Measurements from ENCODE around the gene RASAL2. TPM values are rescaled to one million over a fixed set of nuclear protein-coding genes. Genes with fewer than 3 reads are reported as not detected.

RASAL2 gene
- total and polyA plus RNA-seq, 2 of the 4 experiments (the other 2 are of a cell fraction) = 13.1 to 20.6 TPM

DNA sequence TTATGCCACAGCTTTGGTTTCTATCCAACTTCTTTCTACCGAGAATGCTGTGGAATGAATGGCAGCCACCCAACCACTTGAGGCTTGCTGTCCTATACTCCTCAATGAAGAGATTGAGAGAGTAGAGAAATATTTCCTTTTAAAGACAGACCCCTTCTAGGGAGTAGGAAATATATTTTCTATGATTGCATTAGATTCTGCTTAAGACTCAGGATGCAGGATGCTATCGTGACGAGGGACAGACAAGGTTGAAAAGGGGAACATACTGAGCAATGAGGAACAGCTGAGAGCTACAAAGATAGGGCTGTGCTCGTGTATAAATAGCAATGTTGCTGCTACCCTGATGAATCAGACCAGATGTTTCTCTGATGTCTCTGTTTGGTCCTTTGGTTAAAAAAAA is 7.1 kb upstream of the RASAL2 start:
- H2AK9ac ChIP-seq (replicated peaks; ENCODE audit: low read depth, low read length, poor library complexity) = no peak overlapping the region
- in situ Hi-C loops (cut with MboI; ENCODE audit: low sequenced_read_pairs) (no loop called here), dilution Hi-C loops (cut with HindIII; ENCODE audit: low sequenced_read_pairs, unreplicated experiment) (no loop called here), intact Hi-C loops (cut with micrococcal nuclease) (no loop called here)
- H3K79me1 ChIP-seq (ENCODE audit: low read depth in 1 of 2, low read length in 2 of 2) = peaks cover 0 to 3% of the 10 kb centered on the region in 2 experiments; a peak in 2 of 4 replicates
- H3K4me3 ChIP-seq (ENCODE audit: insufficient read depth, low read depth, low read length) = no peak overlapping the region
- no peak overlapping the region; the same call in 1 of the 2 replicates for H3K4ac ChIP-seq (ENCODE audit: low read depth, low read length)
- no peaks in the 10 kb centered on the region for H3K4me1 ChIP-seq (ENCODE audit: control insufficient read depth, insufficient read depth, low read length)
- no peak overlapping the region; the same call in 1 of the 2 replicates for H3K23ac ChIP-seq (ENCODE audit: low read depth, low read length)
- TF ChIP-seq MAFK (IDR thresholded peaks at IDR 0.05; ENCODE audit: low read depth, low read length) (no peak), CHD1 (IDR thresholded peaks at IDR 0.05; ENCODE audit: low read depth, low read length) (no peak), MXI1 (IDR thresholded peaks at IDR 0.05; ENCODE audit: borderline replicate concordance, low read depth, low read length) (no peak)
- TF ChIP-seq, protein P1, sequence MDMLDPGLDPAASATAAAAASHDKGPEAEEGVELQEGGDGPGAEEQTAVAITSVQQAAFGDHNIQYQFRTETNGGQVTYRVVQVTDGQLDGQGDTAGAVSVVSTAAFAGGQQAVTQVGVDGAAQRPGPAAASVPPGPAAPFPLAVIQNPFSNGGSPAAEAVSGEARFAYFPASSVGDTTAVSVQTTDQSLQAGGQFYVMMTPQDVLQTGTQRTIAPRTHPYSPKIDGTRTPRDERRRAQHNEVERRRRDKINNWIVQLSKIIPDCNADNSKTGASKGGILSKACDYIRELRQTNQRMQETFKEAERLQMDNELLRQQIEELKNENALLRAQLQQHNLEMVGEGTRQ (IDR thresholded peaks at IDR 0.05; ENCODE audit: low read depth, low read length) = no peak
- TF ChIP-seq, protein P2, sequence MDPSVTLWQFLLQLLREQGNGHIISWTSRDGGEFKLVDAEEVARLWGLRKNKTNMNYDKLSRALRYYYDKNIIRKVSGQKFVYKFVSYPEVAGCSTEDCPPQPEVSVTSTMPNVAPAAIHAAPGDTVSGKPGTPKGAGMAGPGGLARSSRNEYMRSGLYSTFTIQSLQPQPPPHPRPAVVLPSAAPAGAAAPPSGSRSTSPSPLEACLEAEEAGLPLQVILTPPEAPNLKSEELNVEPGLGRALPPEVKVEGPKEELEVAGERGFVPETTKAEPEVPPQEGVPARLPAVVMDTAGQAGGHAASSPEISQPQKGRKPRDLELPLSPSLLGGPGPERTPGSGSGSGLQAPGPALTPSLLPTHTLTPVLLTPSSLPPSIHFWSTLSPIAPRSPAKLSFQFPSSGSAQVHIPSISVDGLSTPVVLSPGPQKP (IDR thresholded peaks at IDR 0.05; ENCODE audit: borderline replicate concordance, low read depth, low read length) = no peak
- ChIA-PET CTCF (no interaction called here), POLR2A (ENCODE audit: unreplicated experiment) (no interaction called here)
- H2BK5ac ChIP-seq (ENCODE audit: low read depth, low read length, poor library complexity, severe bottlenecking) = peak overlapping the region; percentile 36
- H2AFZ ChIP-seq (replicated peaks; ENCODE audit: low read length, poor library complexity) = no peak overlapping the region
- BruUV-seq (replicated peaks) = no TSS peak
- H4K91ac ChIP-seq (ENCODE audit: insufficient read depth, low read depth, low read length) = no peak overlapping the region
- peak overlapping the region; percentile 20; the same call in 1 of the 2 replicates for H2AK5ac ChIP-seq (ENCODE audit: low read depth, low read length)
- no peak overlapping the region for H4K8ac ChIP-seq (ENCODE audit: low read depth in 2 of 2, low read length in 2 of 2)
- H3K27me3 ChIP-seq (ENCODE audit: control insufficient read depth, insufficient read depth, low read length) = no peaks in the 10 kb centered on the region
- H2BK15ac ChIP-seq (ENCODE audit: low read depth, low read length) = no peak overlapping the region
- H3K56ac ChIP-seq (ENCODE audit: extremely low read depth, insufficient read depth, low read length) = no peak overlapping the region
- no peak overlapping the region; the same call in 1 of the 2 replicates for H3K14ac ChIP-seq (replicated peaks; ENCODE audit: low read depth, low read length)
- DNase-seq = peak; percentile 75
- ATAC-seq (ENCODE audit: low read depth) = peak; percentile 94
- H3K9me1 ChIP-seq (ENCODE audit: insufficient read depth, low read length) = 0 out of 2 replicates have a peak, but pooled peaks cover 7% of the 10 kb centered on the region
- H4K20me1 ChIP-seq (ENCODE audit: insufficient read depth, low read length) = no peaks in the 10 kb centered on the region
- no peak overlapping the region for H3K27ac ChIP-seq (ENCODE audit: insufficient read depth, low read length)
- no peak overlapping the region for H3K18ac ChIP-seq (ENCODE audit: low read depth, low read length)
- no peaks in the 10 kb centered on the region for H3K9me3 ChIP-seq (ENCODE audit: control insufficient read depth, insufficient read depth, low read length)
- H2BK20ac ChIP-seq (ENCODE audit: low read depth, low read length) = no peak overlapping the region
- H3K9ac ChIP-seq (ENCODE audit: low read depth, low read length) = no peak overlapping the region; the same call in 1 of the 2 replicates
- peak overlapping the region; percentile 20; the same call in 1 of the 2 replicates for H3K4me2 ChIP-seq (ENCODE audit: low read depth, low read length)
- no peaks in the 10 kb centered on the region for H3K36me3 ChIP-seq (ENCODE audit: control insufficient read depth, insufficient read depth, low read length)
- H4K5ac ChIP-seq (ENCODE audit: low read depth, low read length) = no peak overlapping the region
- WGBS, 2 experiments (ENCODE audit: extremely low coverage in 2 of 2, insufficient read length in 1 of 2) = 48% methylated on average over 3 of the region's 4 CpGs; no CpG with 5 or more reads in 1 of the 2 experiments
- no peak overlapping the region for H2BK120ac ChIP-seq (ENCODE audit: low read depth, low read length)
